ENCODE data around the gene TBC1D32. TPM values are rescaled to one million over a fixed set of nuclear protein-coding genes. Genes with fewer than 3 reads are reported as not detected.
A peak's percentile ranks its signal among the peaks of the same experiment; 100 is the strongest.
"Not testable (repeated sequence)": the region's sequence is repeated elsewhere in the genome, so short reads cannot be mapped to it uniquely, and the experiment has no call there.

Gene TBC1D32
- total and polyA plus RNA-seq, 4 donors, result 1.2 to 31.7 (median 3.7) TPM

- H3K4me3 ChIP-seq, result no peak overlapping the region
- TF ChIP-seq CTCF (IDR thresholded peaks at IDR 0.05; ENCODE audit: control extremely low read depth, extremely low read depth), result no peak
- DNase-seq, result no peak
- no peaks in the 10 kb centered on the region for H3K9me3 ChIP-seq (ENCODE audit: control insufficient read depth in 4 of 4, insufficient read depth in 3 of 4, low read length in 3 of 4)
- H3K9ac ChIP-seq (ENCODE audit: insufficient read depth in 1 of 2, low read length in 2 of 2), result no peak overlapping the region
- peaks cover 0 to 4% (median 2%) of the 10 kb centered on the region in 4 donors for H3K36me3 ChIP-seq (ENCODE audit: control insufficient read depth in 4 of 4, insufficient read depth in 4 of 4, low read length in 4 of 4)
- no peaks in the 10 kb centered on the region for H3K4me1 ChIP-seq (ENCODE audit: control insufficient read depth in 5 of 5, insufficient read depth in 5 of 5, low read length in 5 of 5)
- 87 to 88% methylated on average over 3 of the region's 3 CpGs for WGBS, 2 donors
- no peaks in the 10 kb centered on the region for H3K27me3 ChIP-seq (ENCODE audit: control insufficient read depth in 3 of 3, insufficient read depth in 3 of 3, low read length in 2 of 3)
- H3K27ac ChIP-seq (ENCODE audit: low read depth in 1 of 2, low read length in 1 of 2), result no peak overlapping the region
- ATAC-seq (ENCODE audit: insufficient read depth, low FRiP score), result no peak
Measured at GRCh38 chr6:121175827-121176226, 158.5 kb downstream of the TBC1D32 start.

GRCh38 chr6:121172451-121172850, 161.8 kb downstream of the TBC1D32 start:
- WGBS, 2 donors, result 88 to 98% methylated on average over 1 of the region's 1 CpG
- not testable (repeated sequence) for H3K4me1 ChIP-seq (ENCODE audit: control insufficient read depth in 5 of 5, insufficient read depth in 5 of 5, low read length in 5 of 5)

GRCh38 chr6:121171879-121172278, 162.4 kb downstream of the TBC1D32 start:
- TF ChIP-seq CTCF (IDR thresholded peaks at IDR 0.05; ENCODE audit: control extremely low read depth, extremely low read depth), result no peak
- H3K36me3 ChIP-seq (ENCODE audit: control insufficient read depth in 4 of 4, insufficient read depth in 4 of 4, low read length in 4 of 4), result no peaks in the 10 kb centered on the region
- no peak overlapping the region for H3K27ac ChIP-seq (ENCODE audit: low read depth in 1 of 2, low read length in 1 of 2)
- 82 to 89% methylated on average over 4 of the region's 4 CpGs for WGBS, 2 donors
- H3K4me3 ChIP-seq, result no peak overlapping the region
- no peak for DNase-seq
- no peaks in the 10 kb centered on the region for H3K27me3 ChIP-seq (ENCODE audit: control insufficient read depth in 3 of 3, insufficient read depth in 3 of 3, low read length in 2 of 3)
- H3K9me3 ChIP-seq (ENCODE audit: control insufficient read depth in 4 of 4, insufficient read depth in 3 of 4, low read length in 3 of 4), result no peaks in the 10 kb centered on the region
- H3K4me1 ChIP-seq (ENCODE audit: control insufficient read depth in 5 of 5, insufficient read depth in 5 of 5, low read length in 5 of 5), result no peaks in the 10 kb centered on the region
- ATAC-seq (ENCODE audit: insufficient read depth, low FRiP score), result no peak
- no peak overlapping the region for H3K9ac ChIP-seq (ENCODE audit: insufficient read depth in 1 of 2, low read length in 2 of 2)

More at GRCh38 chr6:121172451-121172850, 161.8 kb downstream of the TBC1D32 start:
- not testable (repeated sequence) for ATAC-seq (ENCODE audit: insufficient read depth, low FRiP score); H3K27ac ChIP-seq (ENCODE audit: low read depth in 1 of 2, low read length in 1 of 2); H3K9me3 ChIP-seq (ENCODE audit: control insufficient read depth in 4 of 4, insufficient read depth in 3 of 4, low read length in 3 of 4); H3K4me3 ChIP-seq; H3K36me3 ChIP-seq (ENCODE audit: control insufficient read depth in 4 of 4, insufficient read depth in 4 of 4, low read length in 4 of 4); H3K9ac ChIP-seq (ENCODE audit: insufficient read depth in 1 of 2, low read length in 2 of 2); H3K27me3 ChIP-seq (ENCODE audit: control insufficient read depth in 3 of 3, insufficient read depth in 3 of 3, low read length in 2 of 3); DNase-seq

GRCh38 chr6:121161886-121162285, 172.4 kb downstream of the TBC1D32 start:
- Histone ChIP-seq H3K27me3 (ENCODE audit: control insufficient read depth in 3 of 3, insufficient read depth in 3 of 3, low read length in 2 of 3) (no peaks in the 10 kb centered on the region), H3K9me3 (ENCODE audit: control insufficient read depth in 4 of 4, insufficient read depth in 3 of 4, low read length in 3 of 4) (peaks cover 0 to 7% (median 5%) of the 10 kb centered on the region in 4 donors), H3K36me3 (ENCODE audit: control insufficient read depth in 4 of 4, insufficient read depth in 4 of 4, low read length in 4 of 4) (peaks cover 0 to 19% (median 5%) of the 10 kb centered on the region in 4 donors), H3K4me1 (ENCODE audit: control insufficient read depth in 5 of 5, insufficient read depth in 5 of 5, low read length in 5 of 5) (no peaks in the 10 kb centered on the region), H3K4me3 (no peak overlapping the region), H3K27ac (ENCODE audit: low read depth in 1 of 2, low read length in 1 of 2) (no peak overlapping the region), H3K9ac (ENCODE audit: insufficient read depth in 1 of 2, low read length in 2 of 2) (no peak overlapping the region)
- no peak for ATAC-seq (ENCODE audit: insufficient read depth, low FRiP score)
- peak in 2 of 3 donors; percentile 67 to 71 for DNase-seq
- TF ChIP-seq CTCF (IDR thresholded peaks at IDR 0.05; ENCODE audit: control extremely low read depth, extremely low read depth), result no peak

Data from lung (tissue), 12 donors.